Caki2 (cell line): ENCODE data around the gene CNOT1. TPM values are rescaled to one million over a fixed set of nuclear protein-coding genes. Genes with fewer than 3 reads are reported as not detected.
A peak's percentile ranks its signal among the peaks of the same experiment; 100 is the strongest.
"Not testable (repeated sequence)": the region's sequence is repeated elsewhere in the genome, so short reads cannot be mapped to it uniquely, and the experiment has no call there.

Source experiments
- DNase-seq: peaks from one replicate; pipeline ENCODE4 v3.0.0-alpha.2; 2015; ENCODE audit warnings: low read depth
- in situ Hi-C: cut with HindIII; loops from 2 replicates; pipeline ENCODE4 v1.10.0; 2016; ENCODE audit warnings: low sequenced_read_pairs, low pct_unique_long_range_greater_than_20kb, mixed read lengths
- total RNA-seq: library from RNA; depleted of rRNA; stranded (reverse); fragments of >200 nt; shearing (Covaris generic); gene quantifications from 2 replicates; pipeline ENCODE4 v1.2.3, GENCODE V29; 2014; ENCODE audit warnings: low replicate concordance; rRNA removed

CNOT1 gene
- 60.7 and 114 TPM in 2 replicates for total RNA-seq

- in situ Hi-C loops: no loop called here
Observed at GRCh38 chr16:58629733-58630640, at the start of gene CNOT1. TSS of gene CNOT1 (minus strand) at chr16:58629826. CDS start at chr16:58599337, 30,489 bp downstream.

DNA sequence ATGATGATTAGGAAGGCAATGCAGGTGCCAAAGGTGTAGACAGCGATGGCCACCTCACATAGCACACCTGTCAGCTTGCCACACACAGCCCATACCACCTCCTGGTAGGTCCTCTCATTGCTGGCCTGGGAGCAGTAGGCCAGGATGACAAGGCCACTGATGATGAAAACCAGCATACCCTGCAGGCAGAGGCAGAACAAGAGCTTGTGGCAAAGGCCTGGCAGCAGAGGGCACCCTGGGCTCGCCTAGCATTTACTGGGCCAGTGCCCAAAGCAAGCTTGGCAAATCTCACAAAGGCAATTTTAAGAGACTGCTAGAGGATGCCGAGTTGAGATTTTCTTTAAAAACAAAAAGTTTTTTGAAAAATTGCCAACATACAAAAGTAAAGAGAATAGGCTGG lies 49.1 kb upstream of the CNOT1 start:
- in situ Hi-C loops: no loop called here
- DNase-seq: peak; percentile 28

More at GRCh38 chr16:58629733-58630640, at the start of gene CNOT1:
- peak; percentile 99 for DNase-seq

DNA sequence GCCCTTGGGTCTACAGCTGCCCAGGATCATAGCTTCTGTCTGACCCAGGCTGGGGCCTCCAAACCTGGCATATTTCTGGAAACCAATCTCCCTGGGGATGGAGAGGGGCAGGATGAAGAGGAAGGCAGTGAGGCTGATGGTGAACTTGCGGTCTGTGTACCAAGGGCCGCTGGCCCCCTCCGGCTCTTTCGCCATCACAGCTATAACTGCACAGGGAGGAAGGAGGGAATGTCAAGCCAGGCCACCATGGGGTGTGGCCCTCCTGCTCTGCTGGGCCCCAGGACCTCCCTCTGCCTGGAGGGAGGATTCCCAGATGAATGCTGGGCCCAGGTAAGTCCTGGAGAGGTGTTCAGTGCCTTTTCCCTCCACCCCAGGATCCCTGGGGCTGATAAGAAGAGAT lies 48.6 kb upstream of the CNOT1 start:
- no peak for DNase-seq

DNA sequence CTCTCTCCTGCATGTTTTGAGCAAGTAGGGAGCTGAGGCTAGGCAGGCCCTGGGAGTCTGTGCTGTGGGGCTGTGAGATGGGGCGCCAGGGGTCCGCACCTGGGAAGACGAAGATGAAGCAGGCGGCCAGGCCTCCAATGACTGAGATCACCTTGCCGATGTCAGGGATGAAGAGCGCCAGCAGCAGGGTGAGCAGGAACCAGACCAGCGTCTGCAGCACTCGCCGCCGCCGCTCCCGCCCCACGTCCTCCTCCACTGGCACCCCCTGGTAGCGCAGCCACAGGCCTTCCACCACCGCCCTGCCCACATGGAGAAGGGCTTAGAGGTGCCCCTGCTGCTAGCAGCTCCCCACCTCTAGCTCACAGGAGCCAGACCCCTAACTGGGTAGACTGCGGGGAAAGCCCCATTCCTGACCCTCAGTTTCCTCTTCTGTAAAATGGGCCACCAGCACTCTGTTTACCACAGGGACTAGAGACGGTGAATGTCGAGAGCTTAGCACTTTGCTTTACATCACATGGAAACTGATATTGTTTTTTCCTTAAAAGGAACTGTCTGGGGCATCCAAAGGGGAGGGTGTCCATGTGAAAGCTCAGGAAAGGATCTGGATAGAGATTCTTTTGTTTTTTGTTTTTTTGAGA lies 41.4 kb upstream of the CNOT1 start:
- DNase-seq: no peak
- in situ Hi-C loops: no loop called here

More for the DNA sequence above, 48.6 kb upstream of the CNOT1 start:
- in situ Hi-C loops: no loop called here

DNA sequence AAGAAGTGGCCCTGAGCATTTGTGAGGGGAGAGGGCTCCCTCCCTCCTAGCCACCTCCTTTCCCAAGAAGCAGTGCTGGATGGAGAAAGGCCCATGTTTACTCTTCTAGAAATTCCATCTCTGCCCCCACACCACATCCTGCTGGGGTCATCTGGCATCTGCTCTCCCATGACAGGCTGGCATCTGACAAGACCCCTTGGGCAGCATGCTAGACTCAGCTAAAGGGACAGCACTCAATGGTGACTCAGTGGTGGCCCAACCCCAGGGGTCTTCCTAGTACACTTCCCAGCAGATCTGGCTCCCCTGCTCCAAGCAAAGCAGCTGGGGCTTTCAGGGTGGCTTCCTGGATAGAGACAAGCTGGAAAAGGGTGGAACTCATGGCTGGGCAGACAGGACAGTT lies 40.6 kb upstream of the CNOT1 start:
- no peak for DNase-seq

DNA sequence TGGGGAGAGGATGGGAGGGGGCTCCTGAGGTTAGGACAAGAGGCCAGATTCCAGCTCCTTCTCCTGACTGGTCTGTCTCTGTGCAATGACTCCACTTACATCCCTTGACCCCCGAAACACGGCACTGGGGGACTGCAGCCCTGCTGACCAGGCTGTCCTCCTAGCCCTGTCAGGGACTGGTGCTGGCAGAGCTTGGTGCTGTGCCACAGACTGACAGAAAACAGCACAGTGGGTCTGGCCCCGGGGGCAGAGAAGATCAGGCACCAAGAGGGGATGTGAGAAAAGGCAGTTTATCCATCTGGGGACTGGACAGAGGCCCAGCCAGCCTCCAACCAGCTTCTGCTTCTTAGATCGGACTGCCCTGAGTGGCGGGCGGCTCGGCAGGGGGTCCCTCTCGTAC lies 35.6 kb upstream of the CNOT1 start:
- in situ Hi-C loops: no loop called here
- DNase-seq: no peak

More for the DNA sequence above, 40.6 kb upstream of the CNOT1 start:
- in situ Hi-C loops: no loop called here

DNA sequence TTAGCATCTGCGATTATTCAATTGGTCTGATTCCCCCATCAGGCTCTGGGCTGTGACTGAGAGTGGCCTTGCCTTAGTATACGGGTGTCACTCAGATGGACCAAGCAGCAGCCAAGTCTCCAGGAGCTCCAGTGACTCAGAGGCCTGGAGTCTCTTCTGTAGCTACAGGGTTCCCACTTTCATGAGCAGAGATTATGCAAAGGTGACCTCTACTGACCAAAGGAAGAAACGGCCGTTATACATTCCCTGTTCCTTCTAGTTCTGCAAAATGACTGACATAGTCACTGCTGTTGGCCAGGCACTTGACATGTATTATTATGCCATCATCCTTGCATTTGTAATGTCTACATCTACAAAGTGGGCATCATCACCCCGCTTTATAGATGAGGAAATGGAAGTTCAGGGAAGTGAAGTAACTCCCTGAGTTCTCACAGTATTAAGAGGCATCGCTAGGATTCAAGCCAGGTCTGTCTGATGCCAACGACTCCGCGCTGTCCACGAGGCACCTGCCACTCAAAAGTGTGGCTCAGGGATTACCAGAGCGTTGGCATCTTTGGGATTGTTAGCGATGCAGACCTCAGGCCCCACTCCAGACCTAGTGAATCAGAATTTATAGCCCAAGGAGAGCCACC lies 31.7 kb upstream of the CNOT1 start:
- in situ Hi-C loops: no loop called here
- DNase-seq: peak; percentile 70

GRCh38 chr16:58659911-58660310 lies 30.3 kb upstream of the CNOT1 start:
- DNase-seq, in situ Hi-C loops: not testable (repeated sequence)

DNA sequence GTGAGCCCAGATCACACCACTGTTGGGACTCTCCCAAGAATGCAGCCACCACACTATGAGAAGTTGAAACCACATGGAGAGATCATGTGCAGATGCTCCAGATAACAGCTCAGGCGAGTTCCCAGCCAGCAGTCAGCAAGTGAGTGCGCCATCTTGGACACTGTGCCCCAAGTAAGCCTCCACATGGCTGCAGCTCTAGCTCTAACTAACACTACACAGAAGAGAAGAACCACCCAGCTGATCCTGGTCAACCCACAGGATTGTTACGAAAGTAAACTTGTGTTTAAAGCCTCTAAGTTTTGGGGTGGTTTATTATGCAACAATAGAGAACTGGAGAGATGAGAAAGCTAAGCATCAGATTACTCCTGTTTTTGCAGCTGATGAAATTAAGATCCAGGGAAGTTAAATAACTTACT lies 29.2 kb upstream of the CNOT1 start:
- in situ Hi-C loops: no loop called here
- DNase-seq: no peak

- in situ Hi-C loops: no loop called here
- no peak for DNase-seq
Observed at GRCh38 chr16:58656899-58657298, 27.3 kb upstream of the CNOT1 start.

GRCh38 chr16:58655215-58655596 lies 25.6 kb upstream of the CNOT1 start:
- in situ Hi-C loops: no loop called here
- no peak for DNase-seq

DNA sequence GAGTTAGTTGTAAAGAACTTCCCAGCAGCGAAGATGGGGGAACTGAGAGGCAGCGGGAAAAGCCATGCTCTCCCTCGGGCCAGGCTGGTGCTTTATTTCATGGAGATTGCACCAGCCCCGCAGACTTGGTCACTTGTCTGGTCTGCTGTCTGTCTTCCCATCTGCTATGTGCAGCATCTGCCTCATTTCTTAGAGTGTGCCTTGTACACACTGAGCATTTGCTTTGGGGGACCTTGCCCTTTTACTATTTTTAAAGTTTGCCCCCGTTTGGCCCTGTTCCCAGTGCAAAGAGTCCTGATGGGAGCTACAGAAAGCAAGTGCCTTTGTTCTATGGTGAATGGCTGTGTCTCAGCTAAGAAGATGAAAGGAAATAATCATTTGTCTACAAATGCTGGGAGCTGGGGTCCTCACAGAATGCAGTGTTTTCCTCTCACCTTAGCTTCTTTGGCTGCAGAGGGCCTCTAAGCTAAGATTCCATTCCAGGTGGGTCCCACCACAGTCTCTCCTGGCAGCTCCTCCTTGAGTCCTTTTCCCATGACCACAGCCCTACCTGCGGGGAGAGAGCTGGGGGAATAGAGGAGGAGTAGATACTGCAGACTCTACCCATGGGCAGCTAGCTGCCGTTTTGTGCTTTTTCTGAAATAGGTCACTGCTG lies 25.1 kb upstream of the CNOT1 start:
- in situ Hi-C loops: no loop called here
- no peak for DNase-seq

DNA sequence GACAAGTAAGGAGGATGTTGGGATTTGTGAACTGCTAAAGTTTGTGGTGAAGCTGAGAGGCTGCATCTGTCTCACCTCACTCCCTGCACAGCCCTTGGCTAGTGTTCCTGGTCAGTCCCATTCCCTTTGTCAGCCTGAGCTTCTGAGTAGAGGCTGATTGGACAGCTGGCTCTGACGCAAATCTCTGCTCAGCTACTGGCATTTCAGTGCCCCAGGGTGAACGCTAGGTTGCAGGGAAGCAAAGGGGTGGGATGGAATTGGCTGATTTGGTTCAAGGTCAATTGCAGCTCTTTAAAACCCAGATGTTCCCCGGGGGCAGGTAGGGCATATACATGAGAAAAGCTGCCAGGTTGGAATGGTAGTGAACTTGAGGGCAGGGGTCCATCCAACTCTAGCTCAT lies 23.1 kb upstream of the CNOT1 start:
- DNase-seq: no peak
- in situ Hi-C loops: no loop called here

- peak; percentile 4 for DNase-seq
- in situ Hi-C loops: no loop called here
Observed at GRCh38 chr16:58651965-58652348, 22.3 kb upstream of the CNOT1 start.

GRCh38 chr16:58649707-58650106 lies 20.1 kb upstream of the CNOT1 start:
- DNase-seq: no peak
- in situ Hi-C loops: no loop called here

DNA sequence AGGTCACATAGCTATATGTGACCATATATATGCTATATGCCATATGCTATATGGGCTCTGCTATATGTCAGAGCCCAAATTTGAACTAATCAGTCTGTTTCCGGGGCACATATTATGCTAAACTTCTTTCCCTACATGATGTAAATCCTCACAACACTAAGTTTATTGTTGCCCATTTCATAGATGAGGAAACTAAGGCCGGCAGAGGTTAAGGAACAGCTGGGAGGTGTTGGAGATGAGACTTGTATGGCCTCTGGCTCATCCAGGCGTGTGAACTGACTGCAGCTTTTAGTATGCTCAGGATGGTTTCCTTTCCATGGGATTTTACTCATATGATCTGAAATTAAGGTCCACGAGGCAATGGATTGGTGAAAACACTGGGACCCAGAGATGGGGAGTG lies 17.5 kb upstream of the CNOT1 start:
- no peak for DNase-seq
- in situ Hi-C loops: no loop called here

DNA sequence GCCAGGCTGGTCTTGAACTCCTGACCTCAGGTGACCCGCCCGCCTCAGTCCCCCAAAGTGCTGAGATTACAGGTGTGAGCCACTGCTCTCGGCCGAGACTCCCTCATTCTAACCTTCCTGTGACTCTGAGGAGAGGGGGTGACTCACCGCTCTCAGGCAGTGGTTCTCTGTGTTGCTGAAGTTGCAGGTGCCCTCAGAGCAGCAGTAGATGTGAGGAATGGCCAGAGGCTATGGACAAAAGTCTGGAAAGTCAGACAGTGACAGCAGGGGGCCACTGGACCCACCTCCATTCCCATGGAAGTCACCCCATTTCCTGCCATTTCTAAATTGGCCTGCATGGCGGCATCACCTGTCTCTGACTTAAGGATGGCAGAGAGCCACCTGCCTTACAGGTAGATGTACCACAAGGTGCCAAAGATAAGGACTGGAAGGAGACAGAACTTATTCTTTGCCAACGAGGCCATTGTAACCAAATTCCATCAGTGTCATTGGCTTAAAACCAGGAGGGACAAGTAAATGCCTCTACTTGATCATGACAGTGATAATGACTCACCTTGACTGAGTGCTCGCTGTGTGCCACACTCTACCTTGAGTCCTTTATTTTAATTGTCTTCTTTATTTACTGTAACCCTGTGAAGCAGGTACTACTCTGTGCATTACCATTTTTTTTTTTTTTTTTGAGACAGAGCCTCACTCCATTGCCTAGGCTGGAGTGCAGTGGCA lies 15.3 kb upstream of the CNOT1 start:
- in situ Hi-C loops: no loop called here
- no peak for DNase-seq

GRCh38 chr16:58644108-58644507 lies 14.5 kb upstream of the CNOT1 start:
- no peak for DNase-seq
- in situ Hi-C loops: no loop called here
